Measurements from ENCODE around the gene NQO2.
"Not testable (repeated sequence)": the region's sequence is repeated elsewhere in the genome, so short reads cannot be mapped to it uniquely, and the experiment has no call there.

The NQO2 gene

GRCh38 chr6:3013901-3014674 is 14.4 kb downstream of the NQO2 start:
- DNase-seq (ENCODE audit: low read depth in 2 of 2): no peak

DNA sequence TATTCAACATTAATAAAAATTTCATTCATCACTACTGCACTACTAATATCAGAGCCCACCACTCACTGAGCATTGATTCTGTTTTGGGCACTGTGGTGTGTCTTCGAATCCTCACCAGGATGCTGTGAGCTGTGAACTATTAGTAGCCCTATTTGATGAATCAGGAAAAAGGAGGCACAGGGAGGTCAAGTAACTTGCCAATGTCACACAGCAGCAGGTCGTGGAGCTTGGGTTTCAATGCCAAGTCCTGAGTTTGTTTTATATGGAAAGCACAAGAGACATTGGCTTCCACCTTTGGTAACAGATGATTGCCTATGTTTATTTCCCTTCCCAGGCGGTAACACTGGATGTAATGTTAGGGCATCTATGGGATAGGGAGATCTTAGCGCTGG is 15.0 kb downstream of the NQO2 start:
- DNase-seq (ENCODE audit: low read depth in 2 of 2): no peak

DNA sequence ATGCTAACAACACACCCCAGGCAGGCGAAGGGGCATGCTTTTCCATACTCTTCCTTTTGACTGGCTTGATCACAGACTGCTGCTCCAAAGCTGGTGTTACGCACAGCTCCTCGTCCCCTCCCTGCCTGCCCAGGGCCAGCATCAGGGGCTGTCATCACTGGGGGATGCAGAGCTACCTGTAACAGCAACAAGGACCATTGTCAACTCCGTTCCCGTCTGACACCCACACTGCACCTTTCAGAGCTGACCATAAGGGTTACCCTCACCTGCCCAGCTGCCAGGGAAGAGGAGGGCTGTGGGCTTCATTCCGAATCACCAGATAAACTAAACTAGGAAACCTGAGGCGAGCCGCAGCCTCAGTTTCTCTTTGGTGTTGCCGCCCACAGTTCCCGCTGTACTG is 15.4 kb downstream of the NQO2 start:
- DNase-seq (ENCODE audit: low read depth in 2 of 2): no peak

DNA sequence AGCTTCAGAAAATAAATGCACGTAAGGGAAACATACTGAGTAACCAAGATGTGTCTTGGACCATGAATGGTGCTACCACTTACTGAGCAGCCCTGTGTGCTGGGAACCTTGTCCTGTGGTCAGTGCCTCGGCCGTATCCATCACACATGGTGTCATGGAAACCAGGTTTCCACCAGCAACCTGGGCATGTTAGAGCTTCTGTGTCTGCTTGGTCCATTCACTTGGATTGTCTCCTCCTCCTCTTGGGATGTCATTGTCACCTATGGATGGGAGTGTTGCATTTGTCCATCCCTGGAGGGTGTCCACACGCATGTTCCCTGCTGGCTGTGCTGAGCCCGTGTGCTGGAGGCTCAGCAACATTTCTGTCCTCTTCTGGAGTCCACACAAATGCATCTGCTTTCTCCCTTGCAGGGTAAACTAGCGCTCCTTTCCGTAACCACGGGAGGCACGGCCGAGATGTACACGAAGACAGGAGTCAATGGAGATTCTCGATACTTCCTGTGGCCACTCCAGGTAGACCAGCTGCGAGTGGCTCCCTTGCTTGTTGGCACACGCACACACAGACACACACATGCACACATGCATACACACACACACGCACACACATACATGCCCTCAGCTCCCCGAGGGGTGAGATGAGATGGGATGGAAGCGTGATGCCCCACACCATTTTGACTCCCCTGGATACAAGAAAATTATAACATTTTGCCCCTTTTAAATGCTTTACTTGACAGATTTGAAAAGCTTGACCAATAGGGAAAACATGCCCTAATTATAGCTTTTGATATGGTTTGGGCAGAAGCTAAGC is 17.0 kb downstream of the NQO2 start:
- no peak for DNase-seq (ENCODE audit: low read depth in 2 of 2)

GRCh38 chr6:3017304-3017703 is 17.6 kb downstream of the NQO2 start:
- no peak for DNase-seq (ENCODE audit: low read depth in 2 of 2)

DNA sequence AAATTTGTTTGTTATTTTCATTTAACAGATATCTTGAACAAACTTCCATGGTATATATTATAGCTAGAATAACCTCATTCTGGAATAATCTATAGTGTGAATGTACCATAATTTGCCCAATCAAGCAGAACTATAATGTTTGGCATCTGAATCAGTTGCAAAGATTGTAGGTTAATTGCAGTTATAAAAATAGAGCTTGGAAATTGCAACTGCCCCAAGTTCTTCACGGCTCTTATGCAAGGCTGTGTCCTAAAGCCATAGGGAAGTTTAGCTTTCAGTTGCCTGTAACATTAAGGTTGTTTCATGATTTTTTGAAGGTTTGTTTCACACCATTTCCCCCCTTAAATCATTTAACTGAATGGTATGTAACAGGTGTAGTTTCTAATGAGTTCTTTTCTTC is 19.4 kb downstream of the NQO2 start:
- DNase-seq (ENCODE audit: low read depth in 2 of 2): no peak

GRCh38 chr6:3019749-3020320 is 20.1 kb downstream of the NQO2 start:
- DNase-seq (ENCODE audit: low read depth in 2 of 2): no peak

DNA sequence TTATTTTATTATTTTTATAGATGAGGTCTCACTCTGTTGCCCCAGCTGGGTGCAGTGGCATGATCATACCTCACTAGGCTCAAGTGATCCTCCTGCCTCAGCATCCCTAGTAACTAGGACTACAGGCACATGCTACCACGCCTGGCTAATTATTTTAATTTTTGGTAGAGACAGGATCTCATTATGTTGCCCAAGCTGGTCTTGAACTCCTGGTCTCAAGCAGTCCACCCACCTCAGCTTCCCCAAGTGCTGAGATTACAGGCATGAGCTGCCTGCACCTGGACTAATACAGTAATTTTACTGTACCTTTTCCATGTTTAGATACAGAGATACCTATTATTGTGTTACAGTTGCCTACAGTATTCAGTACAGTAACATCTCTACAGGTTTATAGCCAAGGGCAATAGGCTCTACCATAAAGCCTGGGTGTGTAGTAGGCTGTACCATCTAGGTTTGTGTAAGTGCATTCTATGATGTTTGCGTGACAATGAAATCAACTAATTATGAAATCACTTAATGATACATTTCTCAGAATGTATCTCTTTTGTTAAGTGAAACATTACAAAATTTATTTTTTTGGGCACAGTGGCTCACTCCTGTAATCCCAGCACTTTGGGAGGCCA is 21.4 kb downstream of the NQO2 start:
- DNase-seq (ENCODE audit: low read depth in 2 of 2): not testable (repeated sequence)

DNA sequence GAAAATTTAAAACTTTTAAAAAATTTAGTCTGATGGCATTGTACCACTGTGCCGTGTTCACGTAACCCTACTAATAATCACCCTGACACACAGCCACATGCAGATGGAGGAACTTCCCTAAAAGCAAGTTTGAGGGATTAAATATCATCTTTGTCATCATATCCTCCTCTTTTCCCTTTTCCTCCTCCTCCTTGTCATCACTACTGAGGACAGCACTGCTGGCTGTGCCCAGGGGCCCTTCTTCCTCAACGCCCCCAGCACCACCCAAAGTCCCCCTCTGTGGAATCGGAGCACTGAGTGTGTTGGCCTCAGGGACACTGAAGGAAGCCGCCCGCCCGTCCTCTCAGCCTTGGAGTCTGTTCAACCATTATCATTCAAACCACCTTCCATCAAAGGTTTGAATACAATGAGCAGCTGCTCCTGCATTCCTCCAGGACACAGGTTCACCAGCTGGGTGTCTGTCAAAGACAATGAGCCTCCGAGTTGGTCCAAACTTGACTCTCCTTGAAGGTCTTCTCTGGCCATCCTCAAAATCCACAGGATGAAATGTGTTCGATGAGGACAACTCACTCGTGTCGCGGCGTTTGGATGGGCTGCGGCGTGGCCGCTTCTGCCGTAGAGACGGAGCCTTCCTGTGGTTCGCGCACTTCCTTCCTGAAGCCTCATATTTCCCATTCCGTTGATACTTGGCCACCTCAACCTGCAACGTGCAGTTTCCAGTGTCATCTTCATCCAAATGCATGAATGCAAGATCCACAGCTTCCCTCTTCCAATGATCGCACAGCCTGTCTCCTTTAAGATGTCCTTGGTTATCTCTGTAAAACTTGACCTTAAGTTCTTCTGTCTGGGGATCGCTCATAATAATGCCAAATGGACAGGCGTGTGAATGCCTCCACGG is 23.3 kb downstream of the NQO2 start:
- peak in 1 of 2 donors; percentile 31 for DNase-seq (ENCODE audit: low read depth in 2 of 2)

DNA sequence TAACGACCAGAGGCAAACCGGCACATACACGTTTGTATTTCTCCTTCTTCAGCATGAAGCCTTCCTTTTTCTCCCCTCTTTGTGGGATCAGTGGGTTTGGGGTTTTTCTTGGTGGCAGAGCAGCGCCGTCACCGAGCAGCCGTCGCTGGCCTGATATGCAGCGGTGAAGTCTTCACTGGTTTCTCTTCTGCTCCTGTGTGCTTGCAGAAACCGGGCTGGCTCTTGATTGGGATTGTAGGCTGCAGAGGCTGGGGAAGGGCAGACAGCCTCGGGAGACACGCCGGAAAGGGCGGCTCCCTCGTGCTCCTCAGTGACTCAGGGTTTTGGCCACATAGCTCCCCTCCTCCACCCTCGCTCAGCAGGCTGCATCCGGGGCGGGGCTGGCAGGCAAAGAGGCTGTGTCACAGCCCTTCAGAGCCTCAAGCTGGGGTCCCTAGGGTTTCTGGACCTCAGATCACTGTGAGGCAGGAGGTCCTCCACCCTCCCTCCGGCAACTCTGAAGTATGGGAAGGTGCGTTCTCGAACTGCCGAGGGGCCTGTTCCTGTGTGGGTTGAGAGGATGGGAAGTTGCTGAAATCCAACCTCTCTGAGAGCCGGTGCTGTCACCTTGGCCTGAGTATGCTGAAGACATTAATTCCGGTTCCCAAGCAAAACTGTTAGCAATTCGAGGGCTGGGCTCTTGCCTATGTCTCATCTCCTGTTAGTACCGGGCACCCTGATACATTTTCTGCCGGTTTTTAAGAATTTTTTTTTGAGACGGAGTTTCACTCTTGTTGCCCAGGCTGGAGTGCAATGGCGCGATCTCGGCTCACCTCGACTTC is 24.2 kb downstream of the NQO2 start:
- DNase-seq (ENCODE audit: low read depth in 2 of 2): peak; percentile 75 to 82

- no peak for DNase-seq (ENCODE audit: low read depth in 2 of 2)
These were observed 27.3 kb downstream of the NQO2 start for GRCh38 chr6:3026791-3027626.

DNA sequence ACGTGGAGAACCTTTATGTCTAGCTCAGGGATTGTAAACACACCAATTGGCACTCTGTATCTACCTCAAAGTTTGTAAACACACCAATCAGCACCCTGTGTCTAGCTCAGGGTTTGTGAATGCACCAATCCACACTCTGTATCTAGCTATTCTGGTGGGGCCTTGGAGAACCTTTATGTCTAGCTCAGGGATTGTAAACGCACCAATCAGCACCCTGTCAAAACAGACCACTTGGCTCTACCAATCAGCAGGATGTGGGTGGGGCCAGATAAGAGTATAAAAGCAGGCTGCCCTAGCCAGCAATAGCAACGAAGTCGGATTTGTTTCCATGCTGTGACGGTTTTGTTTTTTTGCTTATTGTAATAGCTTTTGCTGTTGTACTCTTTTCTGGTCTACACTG is 28.5 kb downstream of the NQO2 start:
- not testable (repeated sequence) for DNase-seq (ENCODE audit: low read depth in 2 of 2)

DNA sequence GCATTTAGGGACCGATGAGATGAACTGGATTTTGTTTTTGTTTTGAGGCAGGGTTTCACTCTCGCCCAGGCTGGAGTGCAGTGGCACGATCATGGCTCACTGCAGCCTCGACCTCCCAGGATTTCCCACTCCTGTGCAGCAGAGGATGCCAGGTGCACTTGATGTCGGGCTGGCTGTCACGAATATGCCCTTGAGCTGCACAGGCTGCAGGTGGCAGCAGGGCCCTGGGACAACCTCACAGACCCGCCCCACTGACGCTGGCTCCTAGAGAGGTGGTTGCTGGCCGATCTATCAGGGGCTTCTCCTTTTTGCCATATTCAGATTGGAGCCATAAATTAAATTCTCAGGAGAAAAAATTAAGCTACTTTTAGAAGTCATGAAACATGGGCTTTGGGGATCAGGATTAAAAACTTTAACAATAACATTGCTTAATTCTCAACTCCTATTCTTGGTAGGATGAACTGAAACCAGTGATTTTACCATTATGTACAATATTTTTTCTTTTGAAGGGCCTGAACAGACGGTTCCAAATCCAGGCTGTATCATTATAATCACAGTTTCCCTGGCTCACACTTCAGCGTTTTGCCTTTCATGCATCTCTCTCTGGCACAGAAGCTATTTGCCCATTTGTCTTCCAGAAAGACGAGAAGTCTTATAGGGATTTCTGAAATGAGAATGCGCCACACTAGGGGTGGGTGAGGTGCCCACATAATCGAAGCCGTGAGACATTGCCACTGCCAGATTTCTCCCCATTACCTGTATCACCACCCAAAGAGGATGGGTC is 32.4 kb downstream of the NQO2 start:
- DNase-seq (ENCODE audit: low read depth in 2 of 2): no peak

DNA sequence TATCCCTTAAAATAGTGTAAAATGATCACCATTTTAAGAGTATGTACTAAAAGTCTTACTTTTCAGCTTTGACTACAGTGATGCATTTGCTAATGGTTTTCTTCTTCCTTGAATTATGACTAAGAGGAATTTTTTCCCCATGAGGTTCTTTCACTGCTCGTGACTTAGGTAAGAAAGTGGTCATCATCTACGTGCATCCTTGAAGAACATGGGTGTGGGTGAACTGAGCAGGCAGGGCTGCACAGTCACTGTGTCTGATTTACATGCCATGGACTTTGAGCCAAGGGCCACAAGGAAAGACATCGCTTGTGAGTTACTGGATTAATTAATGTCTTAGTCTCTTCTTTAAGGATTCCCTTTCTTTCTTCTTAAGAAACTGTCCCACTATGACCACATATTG is 33.3 kb downstream of the NQO2 start:
- no peak for DNase-seq (ENCODE audit: low read depth in 2 of 2)

- DNase-seq (ENCODE audit: low read depth in 2 of 2): no peak
These were observed 34.0 kb downstream of the NQO2 start for GRCh38 chr6:3033652-3034051.

- DNase-seq (ENCODE audit: low read depth in 2 of 2): no peak
These were observed 35.7 kb downstream of the NQO2 start for GRCh38 chr6:3035397-3035796.

DNA sequence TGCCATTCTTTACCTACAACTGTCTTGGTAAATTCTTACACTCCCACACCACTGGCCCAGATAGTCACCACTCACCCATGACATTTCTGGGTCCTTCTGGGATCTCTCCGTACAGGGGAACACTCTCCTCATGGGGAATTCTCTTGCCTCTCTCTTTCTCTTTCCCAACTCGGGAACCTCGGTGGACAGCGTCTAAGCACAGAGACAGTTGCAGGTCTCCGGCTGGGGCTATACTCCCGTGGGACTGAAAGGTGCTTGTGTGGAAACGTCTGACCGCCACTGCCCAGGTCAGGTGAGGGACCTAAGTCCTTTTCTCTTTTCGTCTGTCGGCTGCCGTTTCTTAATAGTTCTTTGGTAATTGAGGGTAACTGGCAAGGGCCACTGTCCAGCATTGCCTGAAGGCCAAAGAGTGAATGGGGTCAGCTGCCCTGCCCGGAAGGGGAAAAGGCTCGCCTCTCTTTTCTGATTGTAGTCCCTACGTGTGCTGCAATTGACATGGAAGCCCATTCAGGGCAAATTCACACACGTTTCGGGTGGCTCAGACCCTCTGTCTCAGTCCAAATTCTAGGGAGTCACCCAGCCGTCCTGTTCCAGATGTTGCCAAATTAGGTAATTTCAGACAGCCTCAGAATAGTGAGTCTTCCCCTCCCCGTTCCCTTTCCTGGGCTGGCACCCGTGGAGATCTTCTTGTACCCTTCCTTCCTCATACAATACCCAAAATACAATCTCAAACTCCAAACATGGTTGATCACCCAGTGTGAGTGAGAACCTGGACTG is 37.4 kb downstream of the NQO2 start:
- DNase-seq (ENCODE audit: low read depth in 2 of 2): no peak

All from stimulated activated CD4-positive, alpha-beta T cell treated with anti-CD3 and anti-CD28 coated beads, Interleukin-1b, Interleukin-23, amount 100 ng/mL, for 4 hours (primary cell).